GM21717 (cell line): ENCODE data around the gene STAT6.
"Not testable (repeated sequence)": the region's sequence is repeated elsewhere in the genome, so short reads cannot be mapped to it uniquely, and the experiment has no call there.

Experiments used
- ATAC-seq: cut with Tn5 transposase; IDR thresholded peaks from one replicate; pipeline ENCODE4 v1.9.1; 2021; ENCODE audit warnings: mild to moderate bottlenecking, moderate library complexity; ENCODE audit not compliant: unreplicated experiment

STAT6 gene

DNA sequence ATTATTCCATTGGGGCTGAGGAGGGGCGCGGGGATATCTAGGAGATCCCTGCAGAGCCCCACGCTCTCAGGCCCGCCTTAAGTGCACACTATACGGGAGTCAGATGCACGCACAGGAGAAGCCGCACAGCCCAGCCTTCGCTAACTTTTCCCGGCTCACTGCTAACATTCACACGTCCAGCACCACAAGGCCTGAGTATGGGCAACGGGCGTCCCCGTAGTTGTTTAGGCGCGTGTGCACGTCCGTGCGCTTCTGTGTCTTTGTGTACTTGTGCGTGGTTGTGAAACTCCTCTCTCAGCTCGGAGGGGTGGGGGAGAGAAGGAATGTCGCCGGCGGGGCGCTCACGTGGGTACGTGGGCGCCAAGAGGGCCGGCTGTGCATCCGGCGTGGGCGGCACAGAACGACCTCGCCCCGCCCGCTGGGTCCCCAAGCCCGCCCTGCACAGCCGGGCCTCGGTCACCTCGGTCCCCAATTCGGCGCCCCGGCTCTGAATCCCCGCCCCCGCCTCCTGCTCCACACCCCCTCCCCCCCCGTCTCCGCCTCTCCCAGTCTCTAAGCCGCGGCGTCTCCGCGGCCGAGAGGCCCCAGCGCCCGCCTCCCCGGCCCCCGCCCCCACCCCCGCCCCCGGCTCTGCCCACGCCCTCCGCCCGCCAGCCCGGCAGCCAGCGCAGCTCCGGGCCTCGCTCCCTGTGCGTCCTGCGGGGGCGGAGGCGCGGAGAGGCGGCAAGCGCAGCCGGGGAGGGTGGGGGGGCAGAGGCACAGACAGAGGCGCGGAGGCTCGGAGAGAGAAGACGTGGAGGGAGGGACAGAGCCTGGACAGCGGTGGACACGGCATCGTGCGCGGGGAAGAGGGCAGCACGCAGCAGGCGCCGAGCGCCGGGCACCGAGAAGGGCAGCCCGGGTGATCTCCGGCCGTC is 22.6 kb downstream of the STAT6 start, which contains the start of gene NAB2:
TSS of gene NAB2 (plus strand) at position 761 of the 917 bp plus-strand sequence. CDS start 158 bp downstream, outside the sequence.
- ATAC-seq: peak; percentile 46

DNA sequence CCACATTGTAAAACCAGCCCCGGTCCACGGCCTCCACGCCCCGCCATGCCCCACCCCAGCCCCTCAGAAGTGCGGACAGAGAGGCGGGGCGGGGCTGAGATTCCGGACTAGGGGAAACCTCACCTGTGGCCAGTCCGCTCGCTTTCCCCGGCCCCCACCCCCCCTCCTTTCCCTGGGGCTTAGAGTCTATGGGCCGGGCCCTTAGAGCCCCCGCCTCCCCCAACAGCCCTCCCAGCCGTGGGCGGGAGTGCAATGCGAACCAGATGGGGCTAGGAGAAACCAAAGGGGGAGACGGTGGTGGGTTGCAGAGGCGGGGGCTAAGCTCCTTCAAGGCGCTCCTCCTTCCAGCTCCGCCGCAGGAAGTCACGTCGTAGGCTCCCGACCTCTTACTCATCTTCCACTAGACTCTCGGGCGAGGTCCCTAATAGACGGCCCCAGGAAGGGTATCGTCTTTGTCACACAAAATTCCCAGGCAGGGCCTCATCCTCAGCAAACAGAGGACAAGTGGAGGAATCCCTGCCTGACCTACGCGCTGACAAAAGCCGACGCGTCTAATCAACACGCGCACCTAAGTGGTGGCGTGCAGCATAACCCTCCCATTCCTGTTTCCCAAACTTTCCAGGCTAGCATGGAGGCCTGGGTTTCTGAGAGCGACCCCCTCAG is 23.3 kb downstream of the STAT6 start:
- ATAC-seq: peak; percentile 33

DNA sequence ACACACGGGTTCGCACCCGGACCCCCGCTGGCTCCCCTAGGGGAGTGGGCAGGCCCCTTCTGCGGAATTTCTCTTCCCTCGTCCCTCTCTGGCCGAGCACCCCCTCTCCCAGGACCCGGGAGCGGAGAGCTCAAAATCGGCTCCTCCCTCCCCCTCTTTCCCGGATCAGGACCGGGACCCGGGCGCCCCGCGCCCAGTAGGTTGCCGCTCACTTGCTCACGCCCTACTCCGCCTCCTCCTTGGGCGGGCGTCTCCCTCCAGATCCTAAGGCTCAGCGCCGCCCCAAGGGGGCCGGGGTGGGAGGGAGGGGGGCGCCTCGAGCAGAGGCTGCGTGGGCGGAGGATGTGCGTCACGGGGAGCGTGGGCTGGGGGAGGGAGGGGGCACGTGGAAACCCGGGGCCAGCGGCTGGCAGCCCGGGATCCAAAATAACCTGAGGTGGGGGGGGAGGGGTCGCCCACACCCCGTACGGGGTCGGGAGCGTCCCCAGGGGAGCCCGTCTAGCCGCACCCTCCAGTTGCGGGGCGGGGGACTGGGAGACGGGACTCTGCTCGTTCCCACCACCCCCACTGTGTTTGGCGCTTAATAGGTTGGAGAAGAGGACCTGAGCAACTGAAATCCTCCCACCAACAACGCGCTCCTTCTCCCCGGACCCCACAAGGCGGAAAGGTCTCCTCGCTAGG is 24.0 kb downstream of the STAT6 start:
- peak; percentile 33 for ATAC-seq

DNA sequence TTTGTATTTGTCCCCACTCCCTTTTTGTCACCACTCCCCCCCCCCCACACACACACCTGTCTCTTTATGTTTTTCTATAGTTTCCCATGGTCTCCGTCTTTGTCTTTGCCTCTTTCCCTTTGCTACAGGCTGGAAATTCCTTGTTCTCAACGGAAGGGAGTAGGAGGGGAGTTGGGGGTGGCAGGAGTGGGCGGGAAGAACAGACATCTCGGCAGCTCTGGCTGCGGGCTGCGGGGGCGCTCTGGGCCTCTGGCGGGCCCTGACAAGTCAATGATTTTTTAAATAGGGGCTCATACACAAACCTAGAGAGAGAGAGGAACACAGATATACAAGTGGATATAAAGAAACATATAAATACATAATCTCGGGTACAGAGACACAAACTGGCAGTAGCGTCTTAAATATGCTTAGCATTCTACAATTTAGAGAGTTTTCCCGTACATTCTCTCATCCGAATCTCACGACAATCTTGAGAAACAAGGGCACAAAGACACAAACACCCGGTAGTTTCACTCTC is 24.6 kb downstream of the STAT6 start:
- ATAC-seq: no peak

DNA sequence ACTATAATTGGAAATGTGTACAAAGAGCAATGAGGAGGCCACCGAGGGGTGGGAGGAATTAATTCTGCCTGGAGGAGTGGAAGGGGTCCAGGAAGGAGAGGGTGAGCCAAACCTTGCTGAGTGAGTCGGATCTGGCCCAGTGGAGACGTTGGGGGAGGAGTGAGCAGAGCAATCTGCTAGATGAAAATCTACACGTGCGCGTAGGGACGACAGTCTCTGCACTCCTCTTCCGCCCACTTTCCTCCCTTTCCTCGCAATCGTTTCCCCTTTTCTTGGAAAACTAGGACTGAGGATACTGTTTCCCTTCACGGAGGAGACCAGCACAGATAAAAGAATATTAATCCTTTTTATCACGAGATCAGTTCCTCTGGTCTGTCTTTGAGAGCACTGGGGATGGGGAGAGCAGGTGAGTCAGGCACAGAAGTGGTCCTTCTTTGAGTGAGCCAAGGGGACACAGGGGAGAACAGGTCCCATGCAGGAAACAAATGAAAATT is 25.1 kb downstream of the STAT6 start:
- no peak for ATAC-seq

DNA sequence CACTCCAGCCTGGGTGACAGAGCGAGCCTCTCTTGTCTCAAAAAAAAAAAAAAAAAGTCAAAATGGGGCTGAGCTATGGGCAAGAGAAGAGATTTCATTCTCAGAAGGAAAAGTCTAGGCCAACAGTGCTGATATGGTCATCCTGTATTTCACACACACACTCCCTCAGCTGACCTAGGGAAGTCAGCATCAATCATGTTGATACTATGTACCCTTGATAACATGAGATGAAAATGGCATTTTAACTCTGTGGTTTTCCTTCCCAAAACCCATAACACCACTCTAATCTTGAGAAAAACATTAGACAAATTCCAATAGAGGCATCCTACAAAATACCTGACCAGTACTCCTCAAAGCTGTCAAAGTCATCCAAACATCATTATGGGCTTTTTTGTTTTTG is 30.3 kb downstream of the STAT6 start:
- ATAC-seq: no peak

DNA sequence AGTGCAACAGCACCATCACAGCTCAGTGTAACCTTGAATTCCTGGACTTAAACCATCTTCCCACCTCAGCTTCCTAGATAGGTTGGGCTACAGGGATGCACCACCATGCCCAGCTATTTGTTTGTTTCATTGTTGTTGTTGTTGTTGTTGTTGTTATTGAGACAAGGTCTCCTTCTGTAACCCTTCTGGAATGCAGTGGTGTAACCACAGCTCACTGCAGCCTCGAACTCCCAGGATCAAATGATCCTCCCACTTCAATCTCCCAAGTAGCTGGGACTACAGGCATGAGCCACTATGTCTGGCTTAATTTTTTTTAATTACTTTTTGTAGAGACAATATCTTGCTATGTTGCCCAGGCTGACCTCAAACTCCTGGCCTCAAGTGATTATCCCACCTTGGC is 31.3 kb downstream of the STAT6 start:
- ATAC-seq: no peak

DNA sequence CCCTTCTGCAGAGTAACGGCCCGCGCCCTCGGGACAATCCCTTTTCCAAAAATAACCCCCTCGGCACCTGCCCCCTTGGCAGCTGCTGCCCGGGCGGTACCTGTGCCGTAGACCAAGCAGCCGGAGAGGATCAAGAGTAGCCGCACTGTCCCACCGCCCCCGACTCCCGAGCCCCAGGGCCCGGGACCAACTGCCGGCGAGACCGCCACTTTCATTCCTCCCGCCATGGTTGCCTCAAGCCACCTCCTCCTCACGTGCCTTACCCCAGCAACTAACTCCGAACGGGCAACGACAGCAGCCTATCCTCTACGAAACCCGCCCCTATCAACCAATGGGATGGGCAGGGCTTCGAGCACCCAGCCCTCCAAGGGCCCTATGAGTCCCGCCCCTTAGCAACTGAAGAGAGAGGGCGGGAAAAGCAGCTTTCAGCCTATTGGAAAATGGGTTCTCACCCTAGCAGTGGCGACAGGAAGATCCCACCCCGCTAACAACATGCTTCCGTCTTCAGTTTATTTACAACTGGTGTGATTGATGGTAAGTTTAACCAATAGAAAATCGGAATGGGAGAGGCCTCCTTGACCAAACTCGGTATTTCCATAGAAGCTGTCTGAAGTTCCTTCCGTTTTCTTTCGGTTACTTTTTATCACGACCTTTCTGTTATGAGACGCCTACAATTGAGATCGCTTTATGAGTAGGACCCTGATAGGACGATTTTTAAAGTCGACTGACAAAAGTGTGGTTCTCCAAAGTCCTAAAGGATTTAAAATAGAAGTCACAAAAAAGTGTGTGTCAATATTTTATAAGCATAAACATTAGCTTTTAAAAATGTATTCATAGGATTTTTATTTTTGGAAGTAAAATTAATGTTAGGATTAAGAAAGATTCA is 32.4 kb downstream of the STAT6 start, which contains the start of gene NEMP1:
TSS of gene NEMP1 (minus strand) at position 273 of the 886 bp plus-strand sequence. CDS start at position 227, 46 bp downstream.
- ATAC-seq: peak; percentile 97

DNA sequence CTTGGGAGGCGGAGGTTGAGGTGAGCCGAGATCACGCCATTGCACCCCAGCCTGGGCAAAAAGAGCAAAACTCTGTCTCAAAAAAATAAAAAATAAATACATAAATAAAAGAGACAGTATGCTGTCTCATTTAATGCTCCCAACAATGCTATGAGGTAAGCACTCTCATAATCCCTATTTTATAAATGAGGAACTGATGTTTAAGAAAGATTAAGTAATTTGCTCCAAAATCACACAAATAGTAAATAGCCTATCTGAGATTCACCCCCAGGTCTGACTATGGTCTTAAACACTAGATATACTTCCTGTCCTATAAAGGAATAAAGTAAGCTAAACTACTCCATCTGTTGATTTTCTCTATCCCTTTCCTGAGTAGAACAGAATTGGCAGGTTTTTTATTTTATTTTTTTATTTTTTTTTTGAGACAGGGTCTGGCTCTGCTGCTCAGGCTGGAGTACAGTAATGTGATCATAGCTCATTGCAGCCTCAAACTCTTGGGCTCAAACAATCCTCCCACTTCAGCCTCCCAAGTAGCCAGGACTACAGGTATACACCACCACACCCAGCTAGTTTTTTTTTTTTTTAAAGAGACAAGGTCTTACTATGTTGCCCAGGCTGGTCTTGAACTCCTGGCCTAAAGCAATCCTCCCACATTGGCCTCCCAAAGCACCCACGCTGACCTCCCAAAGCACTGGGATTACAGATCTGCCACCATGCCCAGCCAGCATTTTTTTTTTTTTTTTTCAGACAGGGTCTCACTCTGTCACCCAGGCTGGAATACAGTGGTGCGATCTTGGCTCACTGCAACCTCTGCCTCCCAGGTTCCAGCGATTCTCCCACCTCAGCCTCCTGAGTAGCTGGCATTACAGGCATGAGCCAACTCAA is 37.4 kb downstream of the STAT6 start:
- ATAC-seq: not testable (repeated sequence)

DNA sequence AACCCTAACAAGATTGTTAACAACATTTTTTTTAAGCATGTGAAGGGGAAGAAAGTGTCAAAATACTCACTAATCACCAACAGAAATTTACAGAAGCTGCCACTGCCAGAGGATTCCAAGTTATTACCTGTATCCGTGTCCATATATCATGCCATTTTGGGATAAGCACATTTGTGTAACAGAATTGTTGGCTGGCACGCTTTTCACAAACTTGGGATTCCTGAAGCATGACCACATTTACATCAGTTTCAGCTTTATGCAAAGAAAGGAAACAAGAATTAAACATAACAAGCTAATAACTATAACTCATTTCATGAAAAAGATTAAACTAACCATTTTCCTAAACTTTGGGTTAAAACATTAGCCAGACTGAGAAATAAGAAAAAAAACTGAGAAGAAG is 38.5 kb downstream of the STAT6 start:
- ATAC-seq: no peak

DNA sequence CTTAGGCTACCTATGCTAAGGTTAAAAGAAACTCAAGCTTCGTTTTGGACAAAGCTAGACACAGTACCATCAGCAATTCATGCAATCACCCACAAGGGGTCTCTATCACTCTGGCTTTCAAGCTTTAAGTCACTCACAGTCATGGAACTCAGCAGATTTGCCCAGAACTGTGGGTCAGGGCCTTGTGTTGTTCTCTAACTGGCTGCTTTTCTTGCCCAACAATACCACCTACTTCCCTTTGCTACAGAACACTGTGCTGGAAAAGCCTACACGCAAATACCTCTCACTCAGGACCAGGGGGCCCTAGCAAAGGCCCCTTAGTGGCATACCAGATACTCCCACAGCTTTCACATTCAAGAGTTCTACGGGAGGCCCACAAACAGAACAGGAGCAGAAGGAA is 41.6 kb downstream of the STAT6 start:
- ATAC-seq: peak; percentile 62

DNA sequence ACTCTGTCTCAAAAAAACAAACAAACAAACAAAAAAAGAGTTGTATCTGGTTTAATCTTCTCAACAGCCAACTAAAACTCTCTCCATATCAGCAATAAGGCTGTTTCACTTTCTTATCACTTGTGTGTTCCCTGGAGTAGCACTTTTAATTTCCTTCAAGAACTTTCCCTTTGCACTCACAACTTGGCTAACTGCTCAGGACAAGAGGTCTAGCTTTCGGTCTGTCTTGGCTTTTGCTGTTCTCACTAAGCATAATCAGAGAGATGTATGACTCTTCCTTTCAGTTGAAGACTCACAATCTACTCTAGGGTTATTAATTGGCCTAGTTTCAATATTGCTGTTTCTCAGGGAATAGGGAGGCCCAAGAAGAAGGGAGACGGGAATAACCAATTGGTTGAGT is 44.9 kb downstream of the STAT6 start:
- no peak for ATAC-seq

DNA sequence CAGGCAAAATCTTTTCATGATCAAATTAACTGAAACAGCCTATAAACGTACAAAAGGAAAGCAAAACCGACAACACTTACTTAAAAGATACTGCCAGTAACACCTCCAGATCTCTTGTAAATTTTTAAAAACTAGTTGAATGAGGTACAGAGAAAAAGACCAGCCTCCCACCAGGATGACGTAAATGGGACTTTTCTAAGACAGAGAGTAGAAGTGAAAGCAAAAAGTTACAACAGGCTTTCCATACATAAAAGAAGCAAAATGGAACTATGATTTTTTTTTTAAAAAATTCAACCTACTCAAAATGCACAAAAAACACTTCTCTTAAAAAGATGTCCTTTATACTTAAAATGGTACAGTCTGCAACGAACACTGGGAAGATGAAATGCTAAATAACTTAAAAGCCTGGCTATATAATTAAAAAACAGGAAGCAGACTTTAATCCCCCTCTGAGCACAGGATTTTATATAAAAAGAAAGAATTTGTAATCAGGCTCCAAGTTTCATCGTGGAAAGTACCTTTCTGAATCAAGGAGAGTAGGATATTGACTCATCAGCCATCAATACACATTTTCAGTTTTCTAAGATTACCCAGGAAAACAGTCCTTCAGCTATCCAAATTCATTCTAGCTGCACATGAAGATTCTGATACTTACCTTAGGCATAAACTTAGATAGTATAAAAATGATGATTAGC is 47.0 kb downstream of the STAT6 start:
- ATAC-seq: peak; percentile 71

DNA sequence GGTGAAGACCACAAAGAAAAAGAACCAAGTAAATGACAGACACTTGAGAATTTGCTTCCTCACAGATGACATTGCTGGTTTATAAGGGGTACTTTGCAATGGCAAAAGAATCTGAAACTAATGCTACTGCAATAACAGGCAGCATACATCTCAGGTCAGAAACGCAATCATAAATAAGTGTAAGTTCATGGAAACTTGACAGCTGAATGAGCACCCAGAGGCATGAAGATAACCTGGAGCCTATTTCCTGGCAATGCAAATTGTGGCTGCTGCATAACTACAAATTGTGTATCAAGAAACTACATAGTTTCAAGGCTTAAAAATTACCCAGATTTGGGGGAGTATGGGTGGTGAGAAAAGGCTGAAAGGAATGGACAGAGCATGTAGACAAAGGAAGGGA is 52.7 kb downstream of the STAT6 start:
- ATAC-seq: no peak

DNA sequence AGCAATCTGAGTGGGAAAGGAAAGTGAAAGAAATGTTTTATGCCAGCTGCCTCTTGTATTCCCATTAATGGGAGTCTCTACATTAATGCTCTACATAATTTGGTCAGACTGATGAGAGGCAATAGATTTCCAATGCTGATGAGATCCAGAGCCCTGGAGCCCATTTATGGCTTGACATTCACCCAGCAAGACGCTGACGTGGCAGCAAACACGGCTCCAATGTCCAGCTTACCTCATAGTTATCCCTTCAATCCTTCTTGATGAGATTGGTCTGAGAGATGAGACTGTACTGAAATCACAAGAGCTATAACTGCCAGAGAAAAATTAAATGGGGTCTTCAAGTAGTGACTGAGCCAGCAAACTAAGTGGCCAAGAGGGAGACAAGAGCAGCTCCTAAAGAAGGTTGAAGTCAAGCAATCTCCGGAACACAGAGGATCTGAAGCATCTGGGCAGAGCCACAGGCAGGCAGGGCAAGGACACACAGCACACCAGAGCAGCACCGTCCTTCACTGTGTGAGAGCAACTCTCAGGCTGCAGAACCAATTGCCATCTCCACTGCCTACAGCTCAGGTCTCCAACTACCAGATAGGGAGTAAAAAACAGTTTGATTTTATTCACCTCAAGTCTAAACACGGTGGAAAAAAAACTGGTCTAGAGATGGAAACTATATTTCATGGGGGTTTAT is 54.0 kb downstream of the STAT6 start:
- no peak for ATAC-seq

DNA sequence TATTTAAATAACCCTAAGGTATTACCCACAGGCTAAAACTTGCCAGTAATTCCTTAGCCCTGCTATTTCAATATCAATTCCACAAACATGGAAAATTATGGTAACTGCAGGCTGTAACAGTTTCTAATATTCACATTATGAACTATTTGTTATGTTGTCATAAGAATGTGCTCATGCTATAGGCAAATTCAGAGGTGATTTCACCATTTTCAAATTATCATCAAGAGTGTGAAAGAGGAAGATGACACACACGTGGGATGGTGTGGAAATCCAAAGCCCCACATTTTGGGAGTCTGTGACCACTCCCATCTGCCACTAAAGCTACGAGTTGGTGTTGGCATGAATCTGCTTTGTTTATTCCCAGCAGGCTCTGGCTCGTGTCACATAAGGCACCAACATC is 55.3 kb downstream of the STAT6 start:
- no peak for ATAC-seq

DNA sequence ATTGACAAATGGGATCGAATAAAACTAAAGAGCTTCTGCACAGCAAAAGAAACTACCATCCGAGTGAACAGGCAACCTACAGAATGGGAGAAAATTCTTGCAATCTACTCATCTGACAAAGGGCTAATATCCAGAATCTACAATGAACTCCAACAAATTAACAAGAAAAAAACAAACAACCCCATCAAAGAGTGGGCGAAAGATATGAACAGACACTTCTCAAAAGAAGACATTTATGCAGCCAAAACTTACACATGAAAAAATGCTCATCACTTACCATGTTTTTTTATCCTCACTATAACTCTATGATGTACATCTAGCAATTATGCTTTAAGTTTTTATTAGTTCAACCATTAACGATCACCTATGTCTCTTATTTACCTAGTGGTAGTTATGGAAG is 57.3 kb downstream of the STAT6 start:
- not testable (repeated sequence) for ATAC-seq

DNA sequence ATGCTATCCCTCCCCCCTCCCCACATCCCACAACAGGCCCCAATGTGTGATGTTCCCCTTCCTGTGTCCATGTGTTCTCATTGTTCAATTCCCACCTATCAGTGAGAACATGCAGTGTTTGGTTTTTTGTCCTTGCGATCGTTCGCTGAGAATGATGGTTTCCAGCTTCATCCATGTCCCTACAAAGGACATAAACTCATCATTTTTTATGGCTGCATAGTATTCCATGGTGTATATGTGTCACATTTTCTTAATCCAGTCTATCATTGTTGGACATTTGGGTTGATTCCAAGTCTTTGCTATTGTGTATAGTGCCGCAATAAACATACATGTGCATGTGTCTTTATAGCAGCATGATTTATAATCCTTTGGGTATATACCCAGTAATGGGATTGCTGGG is 58.0 kb downstream of the STAT6 start:
- ATAC-seq: not testable (repeated sequence)
